ENCODE measurements around the gene ATXN1.

Gene ATXN1

GRCh38 chr6:16698162-16698533, 63.1 kb downstream of the ATXN1 start:
- DNase-seq (ENCODE audit: low read depth in 2 of 2), result no peak

GRCh38 chr6:16697437-16698161, 63.7 kb downstream of the ATXN1 start:
- no peak for DNase-seq (ENCODE audit: low read depth in 2 of 2)

- DNase-seq (ENCODE audit: low read depth in 2 of 2), result no peak
These were observed 64.8 kb downstream of the ATXN1 start for GRCh38 chr6:16696496-16696895.

- DNase-seq (ENCODE audit: low read depth in 2 of 2), result no peak
These were observed 66.3 kb downstream of the ATXN1 start for GRCh38 chr6:16694781-16695578.

- DNase-seq (ENCODE audit: low read depth in 2 of 2), result no peak
These were observed 69.9 kb downstream of the ATXN1 start for GRCh38 chr6:16691324-16691723.

- DNase-seq (ENCODE audit: low read depth in 2 of 2), result no peak
These were observed 70.6 kb downstream of the ATXN1 start for GRCh38 chr6:16690608-16691142.

- no peak for DNase-seq (ENCODE audit: low read depth in 2 of 2)
These were observed 71.3 kb downstream of the ATXN1 start for GRCh38 chr6:16689788-16690607.

GRCh38 chr6:16688984-16689636, 72.2 kb downstream of the ATXN1 start:
- no peak for DNase-seq (ENCODE audit: low read depth in 2 of 2)

GRCh38 chr6:16688436-16688835, 72.8 kb downstream of the ATXN1 start:
- DNase-seq (ENCODE audit: low read depth in 2 of 2), result no peak

GRCh38 chr6:16687045-16687444, 74.2 kb downstream of the ATXN1 start:
- no peak for DNase-seq (ENCODE audit: low read depth in 2 of 2)

GRCh38 chr6:16684896-16685554, 76.2 kb downstream of the ATXN1 start:
- peak in 1 of 2 donors; percentile 47 for DNase-seq (ENCODE audit: low read depth in 2 of 2)

GRCh38 chr6:16684195-16684689, 77.0 kb downstream of the ATXN1 start:
- no peak for DNase-seq (ENCODE audit: low read depth in 2 of 2)

- no peak for DNase-seq (ENCODE audit: low read depth in 2 of 2)
These were observed 77.5 kb downstream of the ATXN1 start for GRCh38 chr6:16683641-16684194.

- no peak for DNase-seq (ENCODE audit: low read depth in 2 of 2)
These were observed 79.9 kb downstream of the ATXN1 start for GRCh38 chr6:16681260-16681873.

- DNase-seq (ENCODE audit: low read depth in 2 of 2), result no peak
These were observed 82.2 kb downstream of the ATXN1 start for GRCh38 chr6:16679050-16679449.

- no peak for DNase-seq (ENCODE audit: low read depth in 2 of 2)
These were observed 83.8 kb downstream of the ATXN1 start for GRCh38 chr6:16677458-16677857.

- no peak for DNase-seq (ENCODE audit: low read depth in 2 of 2)
These were observed 84.3 kb downstream of the ATXN1 start for GRCh38 chr6:16676978-16677377.

GRCh38 chr6:16676376-16676775, 84.9 kb downstream of the ATXN1 start:
- no peak for DNase-seq (ENCODE audit: low read depth in 2 of 2)

GRCh38 chr6:16674801-16675392, 86.4 kb downstream of the ATXN1 start:
- no peak for DNase-seq (ENCODE audit: low read depth in 2 of 2)
